GM21526 (cell line): Measurements from ENCODE around the gene PNPLA2.

ENCODE experiments used
- ATAC-seq: cut with Tn5 transposase; IDR thresholded peaks from one replicate; pipeline ENCODE4 v1.9.1; 2021; ENCODE audit warnings: moderate library complexity; ENCODE audit not compliant: unreplicated experiment, low FRiP score

PNPLA2 gene

DNA sequence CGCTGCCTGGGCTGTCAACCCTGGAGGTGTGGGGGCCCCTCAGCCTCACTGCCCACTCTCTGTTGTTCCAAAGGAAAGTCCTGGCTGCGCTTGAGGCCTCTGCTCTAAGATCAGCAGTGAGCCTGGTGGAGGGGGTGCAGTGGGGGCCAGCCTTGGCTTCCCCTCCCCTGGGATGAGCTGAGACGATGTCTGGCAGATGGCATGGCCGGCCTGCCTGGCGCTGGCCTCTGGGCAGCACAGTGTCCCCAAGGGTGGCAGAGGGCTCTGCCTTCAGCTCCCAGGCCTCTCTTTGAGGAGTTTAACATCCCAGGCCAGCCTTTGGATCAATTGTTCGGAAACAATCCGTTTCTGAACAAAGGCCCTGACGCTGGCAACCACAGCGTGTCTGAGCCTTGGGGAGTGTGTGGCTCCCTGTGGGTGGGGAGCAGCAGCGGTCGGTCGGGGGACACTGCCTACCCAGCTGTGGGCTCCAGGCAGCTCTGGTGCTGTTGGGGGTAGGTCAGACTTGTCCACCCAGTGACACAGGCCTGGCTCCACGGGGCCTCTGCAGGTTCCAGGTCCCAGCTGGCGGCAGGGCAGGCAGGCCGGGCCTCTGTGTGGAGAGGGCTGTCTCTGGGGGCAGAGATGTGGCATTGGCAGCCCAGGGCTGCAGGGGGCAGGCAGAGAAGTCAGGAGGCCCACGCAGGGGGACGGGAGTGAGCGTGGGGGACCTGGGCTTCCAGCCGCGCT, 36.1 kb downstream of the PNPLA2 start:
- ATAC-seq: no peak

DNA sequence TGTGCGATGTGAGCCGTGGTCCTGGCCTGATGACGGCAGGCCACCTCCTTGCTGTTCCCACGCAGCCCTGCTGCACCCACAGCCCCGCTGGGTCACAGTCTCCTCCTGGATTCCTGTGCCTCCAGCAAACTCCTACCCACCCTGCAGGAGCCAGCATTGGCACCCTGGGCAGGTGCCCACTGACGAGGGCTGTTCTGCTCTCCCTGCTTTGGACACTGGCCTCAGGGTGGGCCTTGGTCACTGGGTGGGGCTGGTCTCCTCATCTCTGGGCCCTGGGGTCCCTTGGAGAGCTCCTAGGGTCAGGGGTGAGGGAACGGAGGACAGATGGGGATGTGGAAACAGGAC, 36.6 kb downstream of the PNPLA2 start:
- no peak for ATAC-seq

DNA sequence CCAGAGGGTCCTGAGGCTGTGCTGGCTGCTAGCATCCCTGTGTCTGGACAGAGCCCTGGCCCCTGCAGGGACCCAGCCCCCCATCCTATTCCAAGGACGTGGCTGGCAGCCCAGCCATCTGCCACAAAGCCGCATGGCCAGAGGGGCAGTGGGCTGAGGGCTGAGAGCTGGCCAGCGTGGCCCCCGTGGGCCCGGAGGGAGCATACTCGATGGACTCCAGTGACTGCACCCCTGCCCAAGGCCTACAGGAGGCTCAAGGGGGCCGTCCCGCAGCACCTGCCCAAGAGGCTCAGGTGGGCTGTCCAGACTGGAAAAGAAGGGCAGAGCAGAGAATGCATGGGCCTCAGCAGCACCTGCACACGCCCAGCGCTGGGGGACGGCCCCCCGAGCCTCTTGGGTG, 37.1 kb downstream of the PNPLA2 start:
- ATAC-seq: no peak

DNA sequence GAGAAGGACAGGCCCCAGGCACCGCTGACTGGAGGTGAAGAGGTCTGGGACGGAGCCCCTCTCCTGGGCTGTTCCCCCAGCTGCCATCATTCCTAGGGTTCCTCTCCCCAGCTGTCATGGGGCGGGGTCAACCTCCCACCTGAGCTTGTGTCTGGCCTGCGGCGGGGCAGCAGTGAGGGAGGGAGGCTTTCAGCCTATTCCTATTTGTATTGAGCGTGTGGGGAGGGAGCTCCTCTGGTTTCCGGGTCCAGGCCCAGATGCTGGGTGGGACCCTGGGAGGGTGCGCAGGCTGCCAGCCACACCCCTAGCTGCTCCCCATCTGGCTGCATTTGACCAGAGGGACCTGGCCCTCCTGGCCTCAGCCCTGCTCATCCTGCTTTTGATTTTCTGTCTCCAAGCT, 37.7 kb downstream of the PNPLA2 start:
- ATAC-seq: no peak

DNA sequence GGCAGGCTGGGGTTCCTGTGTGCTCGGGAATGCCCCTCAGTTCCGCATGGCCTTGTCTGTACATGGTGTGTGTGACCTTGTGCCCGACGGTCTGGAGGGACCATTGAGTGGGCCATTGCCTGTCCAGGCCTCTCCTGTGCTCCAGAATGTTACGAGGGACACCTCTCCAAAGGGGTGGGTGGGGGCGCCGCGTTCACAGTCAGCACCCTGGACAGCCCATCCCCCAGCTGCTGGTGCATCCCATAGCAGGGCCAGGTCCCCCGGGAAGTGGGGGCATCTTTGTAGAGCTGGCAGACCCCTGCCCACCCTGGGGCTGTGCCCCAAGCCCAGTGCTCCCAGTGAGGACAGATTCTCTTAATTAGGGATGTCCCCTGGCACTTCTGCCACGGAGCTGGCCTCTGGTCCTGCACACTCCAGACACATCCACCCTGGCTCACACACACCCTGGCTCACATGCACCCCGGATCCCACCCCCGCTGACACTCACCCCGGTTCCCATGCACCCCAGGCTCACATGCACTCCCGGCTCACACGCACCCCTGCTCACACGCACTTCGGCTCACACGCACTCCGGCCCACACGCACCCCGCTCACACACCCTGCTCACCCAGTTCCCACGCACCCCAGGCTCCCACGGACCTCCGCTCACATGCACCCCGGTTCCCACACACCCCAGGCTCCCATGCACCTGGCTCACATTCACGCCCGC, 39.5 kb downstream of the PNPLA2 start:
- ATAC-seq: no peak

DNA sequence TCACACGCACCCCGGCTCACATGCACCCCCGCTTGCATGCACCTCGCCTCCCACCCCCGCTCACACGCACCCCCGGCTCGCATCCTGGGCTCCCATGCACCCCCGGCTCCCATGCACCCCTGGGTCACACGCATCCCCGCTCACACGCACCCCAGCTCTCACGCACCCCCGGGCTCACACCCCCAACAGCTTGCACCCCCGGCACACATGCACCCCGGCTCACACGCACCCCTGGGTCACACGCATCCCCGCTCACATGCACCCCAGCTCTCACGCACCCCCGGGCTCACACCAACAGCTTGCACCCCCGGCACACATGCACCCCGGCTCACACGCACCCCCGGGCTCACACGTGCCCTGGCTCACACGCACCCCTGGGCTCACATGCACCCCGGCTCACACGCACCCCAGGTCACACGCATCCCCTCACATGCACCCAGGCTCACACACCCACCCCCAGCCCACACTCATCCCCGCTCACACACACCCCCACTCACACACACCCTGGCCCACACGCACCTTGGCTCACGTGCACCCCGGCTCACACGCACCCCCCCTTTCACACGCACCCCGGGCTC, 40.1 kb downstream of the PNPLA2 start:
- no peak for ATAC-seq

DNA sequence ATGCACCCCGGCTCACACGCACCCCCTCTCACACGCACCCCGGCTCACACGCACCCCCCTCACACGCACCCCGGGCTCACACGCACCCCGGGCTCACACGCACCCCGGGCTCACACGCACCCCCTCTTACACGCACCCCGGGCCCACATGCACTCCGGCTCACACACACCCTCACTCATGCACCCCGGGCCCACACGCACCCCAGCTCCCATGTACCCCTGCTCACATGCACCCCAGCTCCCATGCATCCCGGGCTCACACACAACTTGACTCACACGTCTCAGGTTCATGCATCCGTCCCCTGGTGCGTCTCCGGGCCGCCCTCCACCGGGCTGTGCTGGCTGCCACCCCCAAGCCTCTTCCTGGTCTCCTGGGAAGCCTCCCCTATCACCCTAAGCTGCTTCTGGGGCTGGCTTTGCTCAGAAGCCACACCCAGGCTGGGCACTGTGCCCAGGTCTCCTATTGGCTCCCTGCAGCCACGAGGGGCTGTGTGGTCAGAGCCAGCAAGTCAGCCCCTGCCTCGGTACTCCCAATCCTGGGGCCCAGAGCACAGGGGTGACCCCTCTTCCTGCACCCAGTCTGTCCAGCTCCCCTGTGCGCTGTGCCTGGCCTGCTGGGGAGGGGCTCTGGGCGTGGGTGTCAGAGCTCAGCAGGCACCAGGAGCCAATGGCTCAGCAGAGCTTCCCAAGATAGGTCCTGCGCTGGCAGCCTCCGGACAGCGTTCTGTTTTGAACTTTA, 40.8 kb downstream of the PNPLA2 start:
- no peak for ATAC-seq

DNA sequence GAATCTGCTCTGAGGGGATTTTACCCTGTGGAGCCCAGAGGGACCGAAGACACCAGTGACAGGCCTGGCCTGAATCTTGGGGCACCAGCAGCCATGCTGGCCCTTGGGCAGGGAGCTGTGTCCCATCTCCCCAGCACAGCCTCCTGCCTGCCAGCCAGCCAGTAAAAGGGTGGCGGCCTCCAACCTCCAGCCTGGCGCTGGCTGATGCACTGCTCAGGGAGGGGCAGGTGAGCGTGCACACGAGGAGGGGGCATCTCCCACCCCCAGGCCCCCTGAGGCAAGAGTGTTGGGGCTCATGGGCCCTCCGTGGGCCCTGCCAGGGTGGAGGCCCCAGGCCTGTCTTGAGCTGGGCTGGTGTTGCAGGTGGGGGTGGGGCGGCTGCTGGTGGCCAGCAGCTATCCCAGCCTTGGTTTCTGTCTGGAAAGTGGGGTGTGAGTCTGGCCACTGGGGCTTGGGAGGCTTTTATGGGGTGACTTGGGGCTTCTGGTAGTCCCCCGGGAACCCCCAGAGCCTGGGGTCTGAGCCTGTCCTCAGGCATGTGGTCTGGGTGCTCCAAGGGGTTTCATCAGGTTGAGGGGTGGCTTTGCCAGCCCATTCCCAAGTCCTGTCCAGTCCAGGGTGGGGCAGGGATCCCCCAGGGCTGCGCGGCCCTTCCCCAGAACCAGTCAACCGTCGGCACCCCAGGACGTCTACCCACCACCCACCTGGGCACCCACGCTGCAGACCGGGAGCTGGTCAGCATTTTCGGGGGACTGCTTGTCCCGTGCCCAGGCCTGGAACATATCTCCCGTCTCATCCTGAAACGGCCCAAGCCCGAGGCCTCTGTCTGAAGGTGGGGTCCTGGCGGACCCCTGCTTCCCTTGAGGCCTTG, 41.8 kb downstream of the PNPLA2 start:
- no peak for ATAC-seq

DNA sequence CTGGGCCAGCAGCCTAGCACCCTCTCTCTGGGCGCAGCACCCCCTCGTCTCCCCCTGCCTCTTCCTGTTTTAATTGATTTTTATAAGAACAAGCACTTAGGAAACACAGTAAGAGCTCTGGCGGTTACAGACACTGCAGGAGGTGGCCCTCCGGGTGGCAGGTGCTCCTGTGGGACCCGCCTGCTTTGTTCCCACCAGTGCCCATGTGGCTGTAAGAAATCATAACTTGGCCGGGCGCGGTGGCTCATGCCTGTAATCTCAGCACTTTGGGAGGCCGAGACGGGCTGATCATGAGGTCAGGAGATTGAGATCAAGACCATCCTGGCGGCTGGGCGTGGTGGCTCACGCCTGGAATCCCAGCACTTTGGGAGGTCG, 42.4 kb downstream of the PNPLA2 start:
- ATAC-seq: no peak

DNA sequence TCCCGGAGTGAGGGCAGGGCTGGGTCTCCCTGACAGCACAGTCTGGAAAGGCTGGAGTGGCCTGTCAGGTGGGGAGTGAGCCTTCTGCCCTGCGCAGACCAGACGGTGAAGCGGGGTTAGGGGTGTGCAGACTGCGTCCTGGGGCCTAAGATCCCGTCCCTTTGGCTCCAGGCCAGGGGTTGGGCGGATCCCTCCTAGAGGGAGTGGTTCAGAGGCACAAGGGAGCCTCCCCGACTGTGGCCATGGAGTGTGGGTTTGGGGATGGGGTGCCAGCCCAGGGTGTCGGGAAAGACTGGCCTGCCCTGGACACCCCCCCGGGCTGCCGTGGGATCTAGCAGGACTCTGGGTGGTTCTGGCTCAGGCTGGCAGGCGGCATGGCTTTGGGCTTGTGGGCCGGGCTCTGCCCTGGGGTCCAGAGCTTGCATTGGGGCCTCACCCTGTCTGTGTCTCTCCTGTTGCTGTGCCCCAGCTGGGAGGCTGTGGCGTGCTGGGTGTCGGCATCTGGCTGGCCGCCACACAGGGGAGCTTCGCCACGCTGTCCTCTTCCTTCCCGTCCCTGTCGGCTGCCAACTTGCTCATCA, 43.5 kb downstream of the PNPLA2 start:
- ATAC-seq: no peak

DNA sequence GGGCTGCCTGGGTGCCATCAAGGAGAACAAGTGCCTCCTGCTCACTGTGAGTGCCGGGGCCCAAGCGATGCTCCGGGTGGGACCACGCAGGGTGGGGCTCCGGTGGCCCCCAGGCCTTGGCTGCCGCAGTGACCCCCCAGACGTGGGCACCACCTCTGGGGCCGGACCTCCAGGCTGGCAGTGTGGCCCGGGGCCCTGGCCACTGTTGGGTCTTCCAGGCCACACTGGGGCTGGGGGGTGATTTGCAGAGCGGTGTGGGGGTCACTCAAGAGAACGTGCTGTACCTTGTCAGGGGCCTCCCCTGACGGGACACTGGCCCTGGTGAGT, 43.9 kb downstream of the PNPLA2 start:
- ATAC-seq: no peak

DNA sequence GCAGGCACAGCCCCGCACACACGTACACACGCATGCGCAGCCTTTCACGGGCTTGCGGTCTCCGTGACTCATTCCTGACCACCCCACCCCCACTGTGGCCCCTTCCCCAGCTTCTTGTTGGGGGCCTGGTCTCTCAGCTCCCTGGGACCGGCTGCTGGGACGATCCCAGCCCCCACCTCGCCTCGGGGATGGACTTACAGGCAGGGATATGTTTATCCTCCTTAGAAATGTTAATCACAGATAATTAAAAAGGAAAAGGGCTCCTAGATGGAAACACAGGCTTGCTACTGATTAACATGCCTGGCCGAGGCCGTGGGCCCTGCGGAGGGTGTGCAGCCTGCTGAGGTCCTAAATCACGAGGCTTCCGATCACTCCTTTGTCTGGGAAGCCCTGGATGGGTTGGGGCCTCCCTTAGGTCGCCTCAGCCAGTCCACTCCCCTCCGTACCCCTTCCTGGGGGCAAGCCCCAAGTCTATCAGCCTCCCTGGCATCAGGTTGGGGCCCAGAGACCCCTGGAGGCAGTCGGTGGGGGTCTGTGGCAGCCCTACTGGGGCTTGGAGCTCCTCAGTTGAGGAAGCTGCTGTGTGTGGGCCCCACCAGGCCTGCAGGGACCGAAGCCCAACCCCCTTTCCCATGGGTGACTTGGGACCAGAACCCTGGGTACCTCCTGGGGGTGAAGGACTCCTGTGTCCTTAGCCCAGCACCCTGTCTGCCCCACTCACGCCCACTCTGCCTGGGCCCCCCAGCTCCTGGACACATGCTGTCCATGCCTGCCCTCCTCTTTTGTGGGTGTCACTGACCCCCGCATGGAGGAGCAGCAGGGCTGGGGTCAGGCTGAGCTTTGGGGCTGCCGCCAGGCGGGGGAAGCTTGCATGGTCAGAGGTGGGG, 44.6 kb downstream of the PNPLA2 start:
- no peak for ATAC-seq

DNA sequence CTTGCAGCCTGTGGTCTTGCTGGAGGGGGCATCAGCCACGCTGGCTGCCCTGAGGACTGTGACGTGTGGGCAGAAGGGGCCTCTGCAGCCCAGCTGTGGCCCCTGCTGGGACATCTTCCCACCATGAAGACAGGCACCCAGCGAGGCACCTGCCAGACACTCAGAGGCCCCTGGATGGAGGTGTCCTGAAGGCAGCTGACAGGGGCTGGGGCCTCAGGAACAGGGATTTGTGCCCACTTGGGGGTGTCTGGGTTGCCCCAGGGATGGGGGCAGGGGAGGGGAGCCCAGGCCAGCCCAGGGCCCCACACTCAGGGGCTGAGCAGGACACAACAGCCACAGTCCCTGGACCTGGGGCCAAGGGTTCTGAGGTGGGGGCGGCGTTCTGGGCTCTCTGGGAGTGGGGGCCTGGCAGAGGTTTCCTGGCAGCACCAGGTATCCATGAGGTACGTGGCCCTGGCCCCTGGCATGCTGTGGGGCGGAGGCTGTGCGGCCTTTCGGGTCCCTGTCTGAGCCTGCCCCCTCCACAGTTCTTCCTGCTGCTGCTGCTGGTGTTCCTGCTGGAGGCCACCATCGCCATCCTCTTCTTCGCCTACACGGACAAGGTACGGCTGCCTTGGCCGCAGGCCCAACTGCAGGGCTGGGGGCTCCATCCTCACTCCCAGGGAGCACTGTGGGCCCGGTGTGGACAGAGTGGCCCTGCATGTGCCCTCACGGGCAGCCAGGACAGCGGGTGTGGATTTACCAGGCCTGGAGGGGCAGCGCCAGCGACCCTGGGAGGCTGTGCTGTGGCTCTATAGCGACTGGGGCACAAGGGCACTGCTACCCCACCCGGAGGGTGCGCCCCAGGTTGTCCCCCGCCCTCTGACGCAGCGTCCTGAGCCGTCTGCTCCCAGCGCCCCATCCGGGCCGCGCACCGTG, 45.5 kb downstream of the PNPLA2 start:
- no peak for ATAC-seq

DNA sequence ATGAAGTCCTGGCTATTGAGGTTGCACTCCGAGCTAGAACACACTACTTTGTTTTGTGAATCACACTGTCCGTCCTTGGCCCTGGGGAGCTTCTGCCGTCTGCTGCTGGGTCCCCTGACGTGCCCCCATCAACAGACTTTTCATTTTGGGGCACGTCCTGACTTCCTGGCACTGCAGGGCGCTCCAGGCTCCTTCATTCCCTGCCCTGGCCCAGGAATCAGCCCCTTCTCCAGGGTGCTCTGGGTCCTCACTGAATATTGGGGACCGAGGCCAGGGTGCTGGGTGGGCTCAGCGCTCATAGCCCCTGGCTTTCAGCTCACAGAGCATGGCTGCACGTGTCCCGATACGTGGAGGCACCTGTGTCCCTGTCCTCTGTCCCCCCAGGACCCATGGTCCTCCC, 46.2 kb downstream of the PNPLA2 start:
- ATAC-seq: no peak

DNA sequence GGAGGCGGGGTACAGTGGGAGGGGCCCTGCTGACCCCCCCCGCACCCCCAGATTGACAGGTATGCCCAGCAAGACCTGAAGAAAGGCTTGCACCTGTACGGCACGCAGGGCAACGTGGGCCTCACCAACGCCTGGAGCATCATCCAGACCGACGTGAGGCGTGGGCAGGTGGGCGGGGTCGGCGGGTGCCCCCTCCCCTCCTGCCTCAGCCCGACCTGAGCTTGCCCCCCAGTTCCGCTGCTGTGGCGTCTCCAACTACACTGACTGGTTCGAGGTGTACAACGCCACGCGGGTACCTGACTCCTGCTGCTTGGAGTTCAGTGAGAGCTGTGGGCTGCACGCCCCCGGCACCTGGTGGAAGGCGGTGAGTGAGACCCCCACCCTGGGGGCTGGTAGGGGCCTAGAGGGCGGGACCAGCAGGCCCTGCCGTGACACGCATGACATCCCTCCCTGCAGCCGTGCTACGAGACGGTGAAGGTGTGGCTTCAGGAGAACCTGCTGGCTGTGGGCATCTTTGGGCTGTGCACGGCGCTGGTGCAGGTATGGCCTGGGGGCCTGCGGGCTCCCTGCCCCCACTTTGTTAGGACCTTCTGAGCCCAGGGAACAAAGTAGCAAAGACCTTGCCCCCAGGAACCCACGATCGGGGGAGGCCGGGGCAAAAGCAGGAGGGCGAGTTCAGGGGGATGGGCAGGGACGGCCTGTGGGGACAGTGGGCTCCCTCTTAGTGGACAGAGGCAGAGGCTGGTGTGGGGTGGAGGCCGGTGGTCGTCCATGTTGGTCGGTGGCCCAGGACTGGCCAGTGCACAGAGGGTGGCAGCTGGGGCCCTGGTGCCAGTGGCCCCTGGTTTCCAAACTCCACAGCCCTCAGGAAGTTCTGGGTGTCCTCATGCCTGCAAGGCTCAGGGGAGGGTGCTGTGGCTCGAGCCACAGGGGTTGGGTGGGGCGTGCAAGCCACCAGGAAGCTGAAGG, 47.0 kb downstream of the PNPLA2 start:
- ATAC-seq: no peak

DNA sequence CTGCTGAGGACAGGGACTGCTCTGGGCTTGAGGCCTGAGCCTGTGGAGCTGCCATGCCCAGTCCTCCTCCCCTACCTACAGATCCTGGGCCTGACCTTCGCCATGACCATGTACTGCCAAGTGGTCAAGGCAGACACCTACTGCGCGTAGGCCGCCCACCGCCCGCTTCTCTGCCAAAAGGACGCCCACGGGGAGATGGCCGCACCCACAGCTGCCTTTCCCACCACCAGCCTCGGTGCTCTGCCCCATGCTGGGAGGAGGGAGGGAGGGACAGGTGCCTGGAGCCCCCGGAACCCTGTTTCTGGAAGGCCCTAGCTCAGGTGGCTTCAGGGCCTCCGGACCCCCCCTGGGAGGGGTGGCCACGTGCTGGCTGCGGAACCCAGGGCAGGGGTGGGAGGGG, 47.8 kb downstream of the PNPLA2 start:
- no peak for ATAC-seq

DNA sequence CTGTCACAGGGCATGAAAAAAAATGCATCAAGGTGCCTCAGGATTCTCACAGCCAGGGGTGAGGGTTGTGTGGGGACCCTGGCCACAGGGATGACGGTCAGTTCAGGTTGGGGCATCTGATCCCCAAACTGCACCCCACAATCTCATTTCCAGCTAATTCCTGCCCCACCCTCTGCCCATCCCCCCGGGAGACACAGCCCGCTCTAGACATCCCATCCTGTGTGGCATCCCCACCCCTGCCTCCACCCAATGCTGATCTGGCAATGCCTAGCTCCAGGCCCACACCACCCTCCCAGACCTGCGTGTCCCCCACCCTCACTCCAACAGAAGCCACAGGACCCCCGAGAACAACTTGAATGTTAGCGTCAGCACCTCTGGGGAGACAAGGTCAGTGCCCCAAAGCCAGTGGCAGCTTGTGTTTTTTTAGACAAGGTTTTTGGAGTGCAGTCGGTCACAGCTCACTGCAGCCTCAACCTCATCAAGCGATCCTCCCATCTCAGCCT, 49.2 kb downstream of the PNPLA2 start:
- no peak for ATAC-seq
